GM12872 (cell line): ENCODE results near the gene EHD4.

Experiments
- TF ChIP-seq, protein P1 (sequence below): IDR thresholded peaks from 3 replicates; pipeline ENCODE4 v1.5.1; 2011; ENCODE audit warnings: low read depth, mild to moderate bottlenecking, low read length, moderate library complexity; ENCODE audit not compliant: insufficient read depth

EHD4 gene

DNA sequence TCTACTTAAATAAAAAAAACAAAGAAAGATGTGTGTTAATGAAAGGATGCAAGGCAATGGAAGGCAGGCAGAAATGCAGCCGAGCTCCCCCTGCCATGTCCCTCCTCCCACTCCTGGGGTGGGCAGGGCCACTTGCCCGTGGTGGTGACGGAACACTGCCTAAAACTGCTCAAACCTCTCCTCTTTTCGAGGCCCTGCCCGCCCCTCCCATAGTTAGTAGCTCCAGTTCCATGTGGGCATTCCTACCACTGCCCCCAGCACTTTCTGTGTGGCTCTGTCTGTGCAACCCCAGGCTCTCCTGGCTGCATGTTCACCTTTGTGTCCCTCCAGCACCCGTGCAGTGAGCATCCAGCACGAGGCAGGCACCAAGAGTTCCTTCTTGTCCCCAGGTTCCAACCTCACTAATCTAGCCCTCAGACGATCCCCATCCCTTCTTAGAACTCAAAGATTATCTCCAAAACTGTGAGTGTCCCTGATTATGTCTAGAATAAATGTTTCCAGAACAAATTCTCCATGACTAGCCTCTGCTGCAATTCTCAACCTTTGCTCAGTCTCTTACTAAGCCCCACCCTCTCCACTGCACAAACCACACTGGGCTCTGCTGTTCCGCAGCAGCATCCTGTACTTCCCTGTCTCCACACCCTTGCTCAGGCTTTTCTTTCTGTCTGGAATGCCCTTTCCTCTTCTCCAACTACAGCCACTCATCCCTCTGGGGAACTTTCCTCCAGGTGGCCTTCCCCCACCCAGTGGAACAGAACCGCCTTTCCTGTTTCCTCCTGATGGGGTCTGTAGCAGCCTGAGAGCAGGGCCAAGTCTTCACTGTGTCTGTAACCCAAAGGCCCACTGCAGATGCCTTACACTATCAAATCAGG is 45.9 kb downstream of the EHD4 start:
- TF ChIP-seq, protein P1, sequence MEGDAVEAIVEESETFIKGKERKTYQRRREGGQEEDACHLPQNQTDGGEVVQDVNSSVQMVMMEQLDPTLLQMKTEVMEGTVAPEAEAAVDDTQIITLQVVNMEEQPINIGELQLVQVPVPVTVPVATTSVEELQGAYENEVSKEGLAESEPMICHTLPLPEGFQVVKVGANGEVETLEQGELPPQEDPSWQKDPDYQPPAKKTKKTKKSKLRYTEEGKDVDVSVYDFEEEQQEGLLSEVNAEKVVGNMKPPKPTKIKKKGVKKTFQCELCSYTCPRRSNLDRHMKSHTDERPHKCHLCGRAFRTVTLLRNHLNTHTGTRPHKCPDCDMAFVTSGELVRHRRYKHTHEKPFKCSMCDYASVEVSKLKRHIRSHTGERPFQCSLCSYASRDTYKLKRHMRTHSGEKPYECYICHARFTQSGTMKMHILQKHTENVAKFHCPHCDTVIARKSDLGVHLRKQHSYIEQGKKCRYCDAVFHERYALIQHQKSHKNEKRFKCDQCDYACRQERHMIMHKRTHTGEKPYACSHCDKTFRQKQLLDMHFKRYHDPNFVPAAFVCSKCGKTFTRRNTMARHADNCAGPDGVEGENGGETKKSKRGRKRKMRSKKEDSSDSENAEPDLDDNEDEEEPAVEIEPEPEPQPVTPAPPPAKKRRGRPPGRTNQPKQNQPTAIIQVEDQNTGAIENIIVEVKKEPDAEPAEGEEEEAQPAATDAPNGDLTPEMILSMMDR = peak; percentile 2; the same call in 1 of the 3 replicates

DNA sequence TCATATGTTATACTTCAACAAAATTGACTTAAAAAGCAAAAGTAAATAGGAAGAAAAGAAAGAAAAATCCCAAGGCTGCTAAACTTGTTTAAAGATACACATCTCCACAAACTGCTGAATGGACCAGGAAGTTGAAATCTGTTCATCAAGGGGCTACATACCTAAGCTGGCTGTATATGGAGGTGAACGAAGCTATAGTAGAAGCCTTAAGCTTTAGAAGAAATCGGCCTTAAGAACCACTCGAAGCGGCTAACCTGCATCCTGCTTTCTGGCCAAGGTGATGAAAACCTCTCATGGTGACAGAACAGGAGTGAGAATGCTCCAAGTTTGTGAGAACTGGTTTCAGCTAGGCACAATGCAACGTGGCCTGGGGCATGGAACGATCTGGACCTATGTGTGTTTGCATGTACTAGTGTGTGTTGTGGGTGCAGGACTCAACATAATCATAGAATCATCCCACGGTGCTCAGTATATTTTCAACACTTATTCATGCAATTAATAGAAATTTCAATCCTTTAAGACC is 47.2 kb downstream of the EHD4 start:
- TF ChIP-seq, protein P1 = no peak

DNA sequence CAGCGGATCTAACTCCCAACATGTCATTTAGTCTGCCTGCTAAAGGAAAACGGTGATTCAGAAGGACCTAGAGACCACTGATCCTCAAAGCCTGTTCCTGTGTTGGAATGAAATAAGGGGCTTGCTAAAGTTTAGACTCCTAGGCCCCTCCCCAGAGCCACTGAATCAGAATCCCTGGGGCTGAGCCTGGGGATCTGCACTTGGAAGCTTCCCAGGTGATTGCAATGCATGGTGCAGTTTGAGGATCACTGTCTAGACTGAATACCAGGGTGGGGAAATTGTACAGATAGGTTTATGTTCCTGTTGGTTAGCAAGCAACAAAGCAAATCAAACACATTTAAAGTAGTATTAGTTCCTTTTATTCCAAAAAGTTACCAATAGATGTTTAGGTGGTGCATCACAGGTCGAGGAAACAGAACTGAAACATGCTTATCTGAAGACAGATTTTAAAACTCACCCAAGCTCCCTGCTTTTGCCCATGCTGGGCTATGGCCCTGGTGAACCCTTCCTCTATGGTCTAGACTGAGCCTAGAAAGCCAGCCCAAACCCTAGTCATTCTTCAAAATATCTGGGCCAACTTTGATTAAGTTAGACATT is 48.9 kb downstream of the EHD4 start:
- TF ChIP-seq, protein P1 = no peak

DNA sequence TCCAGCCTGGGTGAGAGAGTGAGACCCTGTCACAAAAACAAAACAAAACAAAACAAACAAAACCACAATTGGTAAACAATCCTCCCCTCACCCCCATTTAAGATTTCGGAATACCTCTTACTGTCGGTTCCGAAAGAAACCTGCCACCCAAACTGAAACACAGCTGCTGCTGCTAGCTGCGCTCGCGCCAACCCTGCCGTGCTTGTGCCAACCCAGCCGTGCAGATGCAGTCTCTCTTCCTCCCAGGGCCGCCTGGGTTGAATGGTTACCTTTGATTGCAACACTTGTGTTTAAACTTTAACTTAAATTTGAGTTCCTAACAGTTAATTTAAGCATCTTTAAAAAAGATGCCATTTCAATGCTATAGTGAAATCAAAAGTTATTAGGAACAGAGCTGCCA is 50.0 kb downstream of the EHD4 start:
- TF ChIP-seq, protein P1 = no peak

DNA sequence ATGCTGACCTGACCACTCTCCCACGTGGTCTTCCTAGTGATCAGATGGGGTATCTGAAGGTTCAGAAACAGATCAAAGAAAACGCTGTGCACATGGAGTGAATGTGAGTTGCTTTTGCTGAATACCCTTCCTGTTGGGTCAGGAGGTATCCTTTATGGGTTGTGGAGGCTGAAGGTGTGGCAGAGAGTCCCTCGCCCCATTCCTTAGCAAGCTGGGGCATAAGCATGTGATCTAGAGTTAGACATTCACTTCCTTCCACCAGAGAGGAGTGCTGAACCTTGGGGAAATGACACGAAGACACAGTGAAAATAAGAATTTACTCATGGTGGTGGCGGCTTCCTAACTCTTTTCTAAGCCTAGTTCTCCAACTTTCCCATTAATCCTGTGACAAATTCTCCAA is 50.7 kb downstream of the EHD4 start:
- TF ChIP-seq, protein P1 = no peak

DNA sequence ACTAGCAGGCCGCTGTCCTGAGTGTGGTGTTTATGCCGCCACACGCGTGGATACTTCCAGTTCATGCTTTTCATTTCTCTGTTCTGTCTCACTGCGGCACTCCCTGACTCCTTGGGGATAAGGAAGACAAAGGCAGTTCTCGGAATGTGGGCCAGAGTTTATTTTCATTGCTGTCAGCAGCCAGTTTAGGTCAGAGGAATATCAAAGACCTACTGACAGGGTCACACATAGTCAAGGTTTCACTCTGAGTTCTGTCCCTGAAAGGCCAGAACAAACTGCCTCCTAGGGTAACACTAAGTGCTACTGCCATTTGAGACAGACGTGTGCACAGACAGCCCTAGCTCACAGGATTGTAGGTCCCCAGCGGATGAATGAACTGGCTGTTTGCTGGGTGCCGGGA is 51.2 kb downstream of the EHD4 start:
- TF ChIP-seq, protein P1 = no peak

DNA sequence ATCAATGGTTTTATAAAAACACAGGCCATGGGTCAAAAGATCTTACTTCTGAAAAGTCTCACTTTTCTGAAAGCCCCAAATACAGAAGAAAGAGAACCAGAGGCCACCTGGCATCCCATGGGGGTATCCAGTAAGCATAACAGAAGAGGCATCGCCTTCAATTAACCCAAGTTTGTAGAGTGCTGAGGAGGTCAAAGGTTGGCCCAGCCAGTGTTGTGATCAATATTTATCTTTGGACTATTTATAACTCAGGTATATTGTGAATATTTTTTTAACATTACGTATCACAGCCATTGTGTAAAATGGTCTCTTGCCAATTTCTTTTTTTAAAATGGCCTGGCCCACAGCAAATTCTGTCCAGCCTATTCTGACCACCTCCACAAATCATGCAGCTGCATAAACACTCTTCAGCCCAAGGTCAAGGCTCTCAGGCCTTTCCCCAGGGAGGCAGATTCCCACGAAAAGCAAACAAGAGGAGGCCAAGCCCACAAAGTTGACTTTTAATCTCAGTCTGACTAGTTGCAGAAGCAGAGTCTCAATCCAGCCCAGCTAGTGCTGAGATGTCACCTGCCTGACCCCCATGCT is 52.3 kb downstream of the EHD4 start:
- TF ChIP-seq, protein P1 = no peak
